Embryonic facial prominence (tissue), 1 donor: ENCODE measurements around the gene ANAPC1.
"Not testable (repeated sequence)": the region's sequence is repeated elsewhere in the genome, so short reads cannot be mapped to it uniquely, and the experiment has no call there.

Source experiments
- DNase-seq: peaks from one replicate; pipeline ENCODE4 v3.0.0-alpha.2; 2016; ENCODE audit errors: extremely low spot score

Gene ANAPC1, protein sequence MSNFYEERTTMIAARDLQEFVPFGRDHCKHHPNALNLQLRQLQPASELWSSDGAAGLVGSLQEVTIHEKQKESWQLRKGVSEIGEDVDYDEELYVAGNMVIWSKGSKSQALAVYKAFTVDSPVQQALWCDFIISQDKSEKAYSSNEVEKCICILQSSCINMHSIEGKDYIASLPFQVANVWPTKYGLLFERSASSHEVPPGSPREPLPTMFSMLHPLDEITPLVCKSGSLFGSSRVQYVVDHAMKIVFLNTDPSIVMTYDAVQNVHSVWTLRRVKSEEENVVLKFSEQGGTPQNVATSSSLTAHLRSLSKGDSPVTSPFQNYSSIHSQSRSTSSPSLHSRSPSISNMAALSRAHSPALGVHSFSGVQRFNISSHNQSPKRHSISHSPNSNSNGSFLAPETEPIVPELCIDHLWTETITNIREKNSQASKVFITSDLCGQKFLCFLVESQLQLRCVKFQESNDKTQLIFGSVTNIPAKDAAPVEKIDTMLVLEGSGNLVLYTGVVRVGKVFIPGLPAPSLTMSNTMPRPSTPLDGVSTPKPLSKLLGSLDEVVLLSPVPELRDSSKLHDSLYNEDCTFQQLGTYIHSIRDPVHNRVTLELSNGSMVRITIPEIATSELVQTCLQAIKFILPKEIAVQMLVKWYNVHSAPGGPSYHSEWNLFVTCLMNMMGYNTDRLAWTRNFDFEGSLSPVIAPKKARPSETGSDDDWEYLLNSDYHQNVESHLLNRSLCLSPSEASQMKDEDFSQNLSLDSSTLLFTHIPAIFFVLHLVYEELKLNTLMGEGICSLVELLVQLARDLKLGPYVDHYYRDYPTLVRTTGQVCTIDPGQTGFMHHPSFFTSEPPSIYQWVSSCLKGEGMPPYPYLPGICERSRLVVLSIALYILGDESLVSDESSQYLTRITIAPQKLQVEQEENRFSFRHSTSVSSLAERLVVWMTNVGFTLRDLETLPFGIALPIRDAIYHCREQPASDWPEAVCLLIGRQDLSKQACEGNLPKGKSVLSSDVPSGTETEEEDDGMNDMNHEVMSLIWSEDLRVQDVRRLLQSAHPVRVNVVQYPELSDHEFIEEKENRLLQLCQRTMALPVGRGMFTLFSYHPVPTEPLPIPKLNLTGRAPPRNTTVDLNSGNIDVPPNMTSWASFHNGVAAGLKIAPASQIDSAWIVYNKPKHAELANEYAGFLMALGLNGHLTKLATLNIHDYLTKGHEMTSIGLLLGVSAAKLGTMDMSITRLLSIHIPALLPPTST (N-terminal part only)

DNA sequence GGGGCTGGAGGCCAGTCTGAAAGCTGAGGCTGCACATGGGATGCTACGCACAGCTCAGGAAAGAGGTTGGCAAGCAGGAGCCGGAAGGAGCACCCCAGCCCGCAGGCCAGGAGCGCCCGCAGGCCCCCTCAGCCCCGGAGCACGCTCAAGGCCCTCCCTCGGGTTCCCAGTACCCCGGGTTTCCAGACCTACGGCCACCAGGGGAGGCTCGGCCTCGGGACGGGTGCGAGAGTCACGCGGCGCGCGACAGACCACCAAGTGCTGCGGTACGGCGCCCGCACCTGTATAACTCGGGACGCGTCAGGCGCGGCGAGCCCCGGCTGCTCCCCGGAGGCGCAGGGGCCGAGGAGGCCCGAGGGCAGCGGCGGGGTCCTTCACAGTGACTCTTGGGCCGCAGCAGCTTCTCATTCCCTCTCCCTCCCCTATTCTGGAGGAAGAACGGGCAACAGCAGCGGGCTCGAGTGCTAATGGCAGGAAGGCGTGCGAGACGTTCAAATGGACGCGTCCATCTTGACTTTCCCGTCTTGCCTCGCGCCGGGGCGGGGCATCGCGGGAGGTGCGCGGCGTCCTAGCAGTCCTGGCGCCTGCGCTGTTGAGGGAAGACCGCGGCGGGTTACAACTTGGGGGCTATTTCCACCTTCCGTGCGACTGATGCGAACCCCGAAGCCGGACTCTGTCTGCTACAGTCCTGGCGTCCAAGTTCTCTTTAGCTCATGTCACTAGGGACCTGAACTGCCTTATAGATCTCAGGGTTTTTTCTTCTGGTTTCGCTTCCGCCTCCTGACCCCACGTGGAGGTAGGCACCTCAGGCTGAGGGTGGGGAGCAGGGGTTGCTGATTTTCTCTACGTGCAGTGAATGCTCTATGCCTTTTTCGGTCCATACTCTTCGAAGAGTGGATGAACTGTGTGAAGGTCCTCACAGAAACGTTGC is at the start of gene ANAPC1:
Gene ANAPC1, minus strand, starts transcription at position 533 of the 931 bp plus-strand sequence. CDS start 3,368 bp downstream, outside the sequence.
- no peak for DNase-seq

DNA sequence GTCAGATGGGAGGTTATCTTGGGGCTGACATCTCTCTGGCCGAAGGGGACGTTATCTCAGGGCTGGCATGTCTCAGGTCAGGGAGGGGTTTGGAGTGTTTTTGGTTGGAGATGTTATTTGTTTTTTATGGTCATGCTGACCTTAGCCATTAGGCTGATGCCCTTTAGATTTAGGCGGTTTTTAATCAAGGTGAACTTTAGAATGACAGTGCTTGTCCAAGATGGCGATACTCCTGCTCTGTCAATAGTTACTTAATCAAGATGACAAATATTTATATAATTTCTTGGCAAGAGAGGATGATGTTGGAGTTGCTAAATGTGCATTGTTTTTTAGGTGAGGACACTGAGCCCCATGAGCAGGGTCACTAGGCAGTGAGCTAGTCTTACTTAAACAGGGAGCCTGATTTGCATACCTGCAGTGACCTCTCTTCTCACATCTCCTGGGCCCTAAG is 48.9 kb upstream of the ANAPC1 start:
- no peak for DNase-seq

DNA sequence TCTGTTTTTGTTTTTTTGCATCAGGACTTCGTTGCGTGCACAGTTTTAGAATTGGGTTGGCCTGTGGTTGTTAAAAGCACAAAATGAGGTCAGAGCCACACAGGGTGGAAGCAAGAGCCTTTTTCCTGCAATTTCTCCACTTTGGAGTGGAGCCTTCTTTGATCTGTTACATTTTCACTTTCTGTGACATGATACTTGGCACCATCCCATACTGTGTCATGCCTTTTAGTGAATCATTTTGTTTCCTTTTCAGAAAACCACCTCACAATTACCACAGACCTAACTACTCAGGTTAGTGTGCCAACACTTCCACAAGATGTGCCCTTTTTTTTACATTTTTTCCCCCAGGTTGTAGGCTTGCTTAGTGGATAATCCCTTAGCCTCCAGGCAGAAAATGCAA is 46.9 kb upstream of the ANAPC1 start:
- DNase-seq = no peak

DNA sequence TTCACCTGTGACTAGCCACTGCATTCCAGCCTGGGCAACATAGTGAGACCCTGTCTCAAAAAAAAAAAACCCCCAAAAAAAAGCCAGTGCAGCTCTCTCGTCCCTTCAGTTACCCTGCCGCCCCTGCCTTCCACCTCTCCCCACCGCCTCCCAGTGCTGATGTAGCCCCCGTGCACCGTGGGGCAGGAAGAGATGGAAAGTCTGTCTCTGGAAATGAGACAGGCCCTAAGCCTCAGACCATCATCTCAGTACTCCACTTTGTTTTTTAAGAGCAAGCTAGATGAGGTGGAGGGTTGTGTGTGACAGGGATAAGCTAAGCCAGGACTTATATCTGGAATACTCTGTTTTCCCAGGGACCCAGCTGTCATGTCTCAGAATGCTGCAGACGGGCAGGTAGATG is 46.4 kb upstream of the ANAPC1 start:
- DNase-seq = no peak

DNA sequence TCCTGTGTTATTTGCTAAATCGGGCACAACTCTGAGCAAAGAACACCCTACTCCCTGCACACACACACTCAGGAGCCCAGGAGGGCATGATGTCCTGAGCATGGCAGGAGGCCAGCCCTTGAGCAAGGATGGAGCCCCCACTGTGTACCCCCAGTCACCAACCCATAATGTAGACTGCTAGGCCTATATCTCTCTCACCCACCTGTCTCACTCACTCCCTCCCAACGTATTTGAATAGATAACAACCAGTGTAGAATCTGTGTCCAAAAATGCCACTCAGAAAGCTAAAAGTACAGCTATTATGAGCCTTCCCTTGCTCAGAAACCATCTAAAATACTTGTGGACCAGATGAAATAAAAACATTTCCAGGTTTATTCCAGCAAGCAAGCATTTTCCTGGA is 43.7 kb upstream of the ANAPC1 start:
- DNase-seq = no peak

DNA sequence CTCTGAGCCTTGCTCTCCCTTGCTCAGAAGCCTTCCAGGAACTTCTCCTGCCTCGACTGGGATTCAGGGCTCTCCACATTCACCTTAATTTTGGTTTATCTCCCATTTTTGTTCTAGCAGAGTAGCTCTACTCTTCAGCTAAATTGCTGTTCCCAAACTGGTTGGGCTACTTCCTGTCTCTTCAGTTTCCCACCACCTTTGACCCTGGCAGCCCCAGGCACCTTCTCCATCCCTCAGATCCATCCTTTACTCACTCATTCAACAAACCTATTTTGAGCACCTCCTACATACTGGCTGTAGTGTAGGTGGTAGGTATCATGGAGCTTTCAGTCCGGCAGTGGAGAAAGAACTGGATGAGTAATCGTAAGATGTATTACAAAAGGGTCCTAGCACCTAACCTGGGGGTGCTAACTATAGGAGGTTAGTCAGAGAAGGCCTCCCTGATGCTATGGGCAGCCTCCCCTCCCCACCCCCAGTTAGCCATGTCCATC is 40.7 kb upstream of the ANAPC1 start:
- DNase-seq = no peak

DNA sequence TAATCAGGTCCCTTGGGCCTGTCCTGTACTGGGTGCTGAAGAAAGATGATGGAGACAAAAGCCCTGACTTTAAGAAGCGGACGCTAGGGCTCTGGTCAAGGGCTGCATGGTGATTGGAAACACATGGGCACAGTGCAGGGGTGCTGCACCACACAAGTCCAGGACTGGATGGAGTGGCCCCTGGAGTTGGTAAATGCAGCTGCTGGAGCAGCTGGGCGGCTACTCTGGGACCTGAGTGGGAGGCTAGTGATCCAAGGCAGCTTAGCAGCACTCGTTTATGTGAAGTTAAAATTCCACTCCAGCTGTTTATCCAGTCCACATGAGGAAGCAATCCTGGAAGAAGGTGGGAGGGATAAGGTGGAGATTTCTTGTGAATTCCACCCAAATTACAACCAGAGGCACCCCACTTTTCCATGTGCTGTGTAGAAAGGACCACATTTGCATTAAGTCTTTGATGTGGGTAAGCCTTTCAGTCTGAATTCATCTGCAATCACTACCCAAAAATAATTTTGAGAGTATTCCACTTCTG is 39.3 kb upstream of the ANAPC1 start:
- peak; percentile 68 for DNase-seq

DNA sequence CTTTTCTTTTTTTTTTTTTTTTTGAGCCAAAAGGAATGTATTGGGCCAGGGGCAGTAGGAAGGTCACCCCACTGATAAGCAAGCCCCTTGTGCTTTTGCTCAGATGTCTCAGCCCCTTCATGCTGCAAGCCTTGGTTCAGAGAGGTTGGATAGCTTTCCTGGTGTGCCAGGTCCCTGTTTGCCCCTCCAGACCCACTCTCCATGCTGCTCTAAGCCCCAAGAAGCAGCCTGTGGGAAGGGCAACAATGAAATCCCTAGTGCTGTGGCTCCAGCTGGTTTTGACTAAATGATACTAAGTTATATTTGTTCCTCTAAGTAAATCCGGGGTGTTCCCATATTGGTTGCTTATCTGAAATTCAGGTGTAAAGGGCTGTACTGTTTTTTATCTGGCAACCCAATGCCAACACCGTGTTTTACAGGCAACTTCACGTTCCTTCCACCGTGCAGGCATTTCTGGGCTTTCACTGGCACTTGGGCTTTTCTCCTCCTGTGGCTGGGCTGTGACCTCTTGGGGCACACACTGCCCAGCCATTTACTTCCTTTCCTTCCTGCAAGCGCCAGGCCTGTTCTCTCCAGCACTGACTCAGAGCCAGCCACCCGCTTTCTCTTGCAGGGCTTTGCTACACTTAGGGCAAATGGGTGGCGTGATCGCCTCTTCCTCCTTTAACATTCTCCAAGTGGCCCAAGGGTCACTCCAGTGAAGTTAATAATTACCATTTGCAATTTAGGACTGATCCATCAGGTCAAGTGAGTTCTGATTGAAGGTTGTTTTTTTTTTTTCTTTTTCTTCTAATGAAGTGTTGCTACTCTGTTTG is 36.0 kb upstream of the ANAPC1 start:
- DNase-seq = no peak

DNA sequence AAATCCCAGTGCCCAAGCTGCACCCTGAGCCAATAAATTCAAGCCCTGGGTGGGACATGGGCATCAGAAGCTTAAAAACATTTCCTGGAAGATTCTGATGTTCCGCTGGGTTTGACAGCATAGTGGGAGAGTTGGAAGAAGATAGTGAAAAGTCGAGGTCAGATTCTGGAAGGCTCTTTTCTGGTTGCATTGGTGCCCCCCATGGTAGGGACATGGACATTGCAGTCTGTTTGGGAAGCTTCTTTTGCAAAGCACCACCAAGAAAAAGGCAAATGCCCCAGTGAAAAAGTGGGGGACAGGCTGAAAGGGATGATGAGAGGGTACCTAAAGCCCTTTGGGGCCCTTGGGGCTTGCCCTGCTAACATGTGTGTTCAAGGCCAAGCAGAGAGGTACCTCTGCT is 35.4 kb upstream of the ANAPC1 start:
- no peak for DNase-seq

DNA sequence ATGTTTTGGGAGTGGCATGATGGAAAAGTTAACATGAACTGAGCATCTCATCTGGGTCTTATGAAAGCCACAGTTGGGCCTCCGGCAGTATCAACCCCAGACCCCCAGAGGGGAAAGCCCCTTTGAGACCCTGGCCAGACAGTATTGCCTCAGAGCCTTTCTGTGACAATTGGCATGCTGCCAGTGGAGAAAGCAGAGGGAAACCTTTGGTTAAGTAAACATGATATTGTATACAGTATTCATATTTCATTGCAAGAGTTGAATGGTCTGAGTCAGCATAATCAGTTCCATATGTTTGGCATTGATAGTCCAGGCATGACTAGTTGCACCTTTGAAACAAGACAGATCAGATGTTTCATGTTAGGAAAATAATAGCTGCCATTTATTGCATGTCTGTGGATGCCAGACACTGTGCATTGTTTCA is 34.4 kb upstream of the ANAPC1 start:
- peak; percentile 81 for DNase-seq

DNA sequence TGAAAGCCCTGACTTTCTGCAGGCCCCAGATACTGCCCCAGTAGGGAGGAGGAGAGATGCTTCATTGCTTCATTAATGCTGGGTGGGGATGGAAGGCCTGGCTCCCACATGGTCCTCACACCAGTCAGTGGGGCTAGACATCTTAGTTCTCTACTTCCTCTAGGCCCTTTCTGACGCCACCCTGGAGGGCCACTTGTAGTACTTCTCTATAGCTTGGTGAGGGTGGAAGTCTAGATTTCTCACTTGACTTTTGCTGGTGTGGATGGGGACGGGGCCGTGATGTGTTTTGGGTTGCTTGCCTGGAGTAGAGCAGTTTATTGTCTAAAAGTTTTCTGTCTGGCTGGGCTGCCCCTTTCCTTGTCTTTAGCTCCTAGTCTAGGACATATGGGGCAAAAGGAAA is 33.1 kb upstream of the ANAPC1 start:
- DNase-seq = no peak

DNA sequence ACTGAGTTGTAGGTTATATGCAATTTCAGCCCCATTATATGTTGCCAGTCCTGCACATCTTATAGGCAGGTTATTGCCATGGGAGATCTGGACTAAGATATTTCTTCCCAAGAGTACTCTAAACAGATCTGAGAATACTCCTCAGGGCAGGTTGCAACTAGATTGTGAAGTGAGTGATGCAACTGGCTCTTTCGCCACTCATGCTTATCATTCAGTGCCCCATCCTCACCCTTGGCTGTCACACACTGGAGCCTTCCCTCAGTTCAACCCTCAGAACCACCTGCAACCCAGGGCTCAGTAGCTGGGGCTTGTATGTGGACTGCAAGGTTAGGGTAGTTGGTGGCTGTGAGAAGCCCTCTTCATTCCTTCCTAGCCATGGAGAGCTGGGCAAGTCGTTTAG is 28.6 kb upstream of the ANAPC1 start:
- no peak for DNase-seq

DNA sequence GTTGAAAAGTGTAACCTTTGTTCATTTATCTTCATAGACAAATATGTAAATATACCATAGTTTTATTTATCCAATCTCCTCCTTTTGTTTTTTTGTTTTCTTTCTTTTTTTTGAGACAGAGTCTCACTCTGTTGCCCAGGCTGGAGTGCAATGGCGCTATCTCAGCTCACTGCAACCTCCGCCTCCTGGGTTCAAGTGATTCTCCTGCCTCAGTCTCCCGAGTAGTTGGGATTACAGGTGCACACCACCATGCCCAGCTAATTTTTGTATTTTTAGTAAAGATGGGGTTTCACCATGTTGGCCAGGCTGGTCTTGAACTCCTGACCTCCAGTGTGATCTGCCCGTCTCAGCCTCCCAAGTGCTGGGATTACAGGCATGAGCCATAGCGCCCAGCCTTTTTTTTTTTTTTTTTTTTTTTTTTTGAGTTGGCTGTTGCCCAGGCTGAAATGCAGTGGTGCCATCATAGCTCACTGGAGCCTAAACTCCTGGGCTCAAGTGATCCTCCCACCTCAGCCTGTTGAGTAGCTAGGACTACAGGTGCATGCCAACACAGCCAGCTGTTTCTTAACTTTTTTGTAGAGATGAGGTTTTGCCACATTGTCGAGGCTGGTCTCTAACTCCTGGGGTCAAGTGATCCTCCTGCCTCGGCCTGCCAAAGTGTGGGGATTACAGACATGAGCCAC is 27.4 kb upstream of the ANAPC1 start:
- not testable (repeated sequence) for DNase-seq

DNA sequence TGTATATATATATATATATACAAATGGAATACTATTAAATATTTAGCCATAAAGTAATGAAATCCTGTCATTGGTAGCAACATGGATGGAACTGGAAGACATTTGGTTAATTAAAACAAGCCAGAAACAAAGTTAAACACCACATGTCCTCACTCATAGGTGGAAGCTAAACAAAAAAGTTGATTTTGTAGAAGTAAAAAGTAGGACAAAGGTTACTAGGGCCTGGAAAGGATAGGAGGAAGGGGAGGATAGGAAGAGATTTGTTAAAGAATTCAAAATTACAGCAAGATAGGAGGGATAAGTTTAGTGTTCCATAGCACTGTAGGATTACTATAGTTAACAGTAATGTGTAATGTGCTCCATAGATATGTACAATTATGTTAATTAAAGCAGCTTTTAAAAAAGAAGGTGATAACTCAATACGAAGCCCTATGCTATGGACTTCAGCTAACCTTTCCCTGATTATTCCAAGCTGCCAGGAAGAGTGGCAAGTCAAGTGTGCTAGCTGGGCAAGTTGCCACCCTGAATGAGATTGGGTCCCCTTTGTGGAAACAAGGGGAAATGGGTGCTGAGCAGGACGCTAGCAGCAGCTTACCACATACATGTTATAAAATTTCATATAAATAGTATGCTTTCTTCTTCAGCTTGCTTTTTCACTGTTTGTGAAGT is 26.8 kb upstream of the ANAPC1 start:
- DNase-seq = no peak

DNA sequence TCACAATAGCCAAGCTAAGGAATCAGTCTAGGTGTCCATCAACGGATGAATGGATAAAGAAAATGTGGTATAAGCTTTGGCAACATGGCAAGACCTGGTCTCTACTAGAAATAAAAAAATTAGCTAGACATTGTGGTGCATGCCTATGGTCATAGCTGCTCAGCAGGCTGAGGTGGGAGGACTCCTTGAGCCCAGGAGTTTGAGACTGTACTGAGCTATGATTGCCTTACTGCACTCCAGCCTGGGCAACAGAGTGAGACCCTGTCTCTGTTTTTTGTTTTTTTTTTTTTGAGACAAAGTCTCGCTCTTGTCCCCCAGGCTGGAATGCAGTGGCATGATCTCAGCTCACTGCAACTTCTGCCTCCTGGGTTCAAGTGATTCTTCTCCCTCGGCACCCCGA is 26.0 kb upstream of the ANAPC1 start:
- not testable (repeated sequence) for DNase-seq

DNA sequence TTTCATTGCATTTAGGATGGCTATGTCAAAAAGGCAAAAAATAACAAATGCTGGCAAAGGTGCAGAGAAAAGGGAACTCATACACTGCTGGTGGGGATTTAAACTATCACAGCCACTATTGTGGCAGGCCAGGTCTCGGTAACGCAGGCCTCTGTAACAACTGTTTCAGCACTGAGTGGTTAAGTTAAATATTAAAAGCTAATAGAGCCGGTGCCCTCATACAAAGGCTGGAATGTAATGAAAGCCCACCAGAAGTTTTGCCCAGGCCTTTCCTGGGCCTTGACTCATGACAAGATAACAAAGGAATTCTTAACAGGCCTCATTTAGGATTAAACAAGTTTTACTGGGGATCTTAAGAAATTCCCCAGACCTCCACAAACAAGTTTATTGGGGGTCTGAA is 25.1 kb upstream of the ANAPC1 start:
- no peak for DNase-seq

DNA sequence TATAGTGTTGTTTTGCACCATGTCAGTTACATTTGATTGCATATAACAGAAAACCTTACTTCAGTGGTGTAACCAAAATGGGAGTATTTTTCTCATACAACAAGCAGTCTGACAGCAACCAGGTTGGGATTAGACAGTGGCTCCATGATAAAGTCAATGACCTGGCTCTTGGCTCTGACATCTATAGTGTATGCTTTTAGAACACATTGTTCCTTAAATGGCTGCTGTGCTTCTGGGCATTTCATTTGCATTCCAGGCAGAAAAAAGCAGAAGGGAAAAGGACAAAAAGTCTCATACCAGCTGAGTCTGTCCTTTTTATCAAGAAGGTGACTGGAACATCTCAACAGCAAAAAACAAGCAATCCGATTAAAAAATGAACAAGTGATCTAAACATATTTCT is 24.6 kb upstream of the ANAPC1 start:
- no peak for DNase-seq

DNA sequence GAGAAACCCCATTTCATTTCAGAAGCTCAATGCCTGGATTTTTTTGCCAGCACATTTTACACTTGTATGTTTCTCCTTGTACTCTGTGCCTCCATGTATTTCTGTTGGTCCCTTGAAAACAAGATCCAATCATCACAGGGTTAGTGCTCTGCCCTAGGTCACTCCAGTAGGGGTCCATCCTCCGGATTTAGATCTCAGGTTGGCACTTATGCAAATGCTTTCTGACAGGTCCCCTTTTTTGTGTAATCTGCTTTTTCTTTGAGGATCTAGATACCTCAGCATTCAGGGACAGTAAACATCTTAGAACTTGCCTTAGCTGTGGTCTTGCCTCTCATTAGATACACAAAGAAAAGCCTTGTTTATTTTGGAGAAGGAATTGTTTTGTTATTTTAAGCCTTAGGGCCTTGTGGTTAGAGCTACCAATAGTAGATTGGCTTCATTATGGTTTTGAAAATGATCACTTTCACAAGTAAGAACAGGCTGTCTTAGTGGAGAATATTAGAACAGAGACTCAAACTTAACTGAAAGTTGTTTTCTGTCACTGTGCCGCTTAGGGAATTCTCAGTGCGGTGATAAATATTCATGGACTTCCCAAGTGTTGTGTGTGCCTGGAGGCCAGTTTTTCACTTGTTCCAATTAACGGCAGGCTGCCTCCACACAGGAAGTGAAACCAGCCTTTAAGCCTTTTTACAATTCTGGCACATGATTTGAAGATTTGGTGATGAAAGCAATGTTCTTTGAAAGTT is 22.2 kb upstream of the ANAPC1 start:
- no peak for DNase-seq
